Fibroblast of pulmonary artery (primary cell): ENCODE data around the gene LOXL4.

Experiments used
- DNase-seq: peaks from one replicate; pipeline ENCODE4 v3.0.0-alpha.2; 2010; ENCODE audit warnings: low read depth
- H3K4me3 ChIP-seq: replicated peaks from 2 replicates; pipeline ENCODE4 v1.5.1; 2011; ENCODE audit warnings: low read depth, mild to moderate bottlenecking, control low read depth, low read length, moderate library complexity
- TF ChIP-seq, protein P1 (sequence below): IDR thresholded peaks from 2 replicates; pipeline ENCODE4 v1.5.1; 2011; ENCODE audit warnings: mild to moderate bottlenecking, control low read depth, low read length, inconsistent platforms; ENCODE audit errors: missing control alignments

The LOXL4 gene

GRCh38 chr10:98217801-98218200 is 50.2 kb downstream of the LOXL4 start:
- peak; percentile 3 for DNase-seq
- TF ChIP-seq, protein P1, sequence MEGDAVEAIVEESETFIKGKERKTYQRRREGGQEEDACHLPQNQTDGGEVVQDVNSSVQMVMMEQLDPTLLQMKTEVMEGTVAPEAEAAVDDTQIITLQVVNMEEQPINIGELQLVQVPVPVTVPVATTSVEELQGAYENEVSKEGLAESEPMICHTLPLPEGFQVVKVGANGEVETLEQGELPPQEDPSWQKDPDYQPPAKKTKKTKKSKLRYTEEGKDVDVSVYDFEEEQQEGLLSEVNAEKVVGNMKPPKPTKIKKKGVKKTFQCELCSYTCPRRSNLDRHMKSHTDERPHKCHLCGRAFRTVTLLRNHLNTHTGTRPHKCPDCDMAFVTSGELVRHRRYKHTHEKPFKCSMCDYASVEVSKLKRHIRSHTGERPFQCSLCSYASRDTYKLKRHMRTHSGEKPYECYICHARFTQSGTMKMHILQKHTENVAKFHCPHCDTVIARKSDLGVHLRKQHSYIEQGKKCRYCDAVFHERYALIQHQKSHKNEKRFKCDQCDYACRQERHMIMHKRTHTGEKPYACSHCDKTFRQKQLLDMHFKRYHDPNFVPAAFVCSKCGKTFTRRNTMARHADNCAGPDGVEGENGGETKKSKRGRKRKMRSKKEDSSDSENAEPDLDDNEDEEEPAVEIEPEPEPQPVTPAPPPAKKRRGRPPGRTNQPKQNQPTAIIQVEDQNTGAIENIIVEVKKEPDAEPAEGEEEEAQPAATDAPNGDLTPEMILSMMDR: no peak
- no peak overlapping the region for H3K4me3 ChIP-seq

DNA sequence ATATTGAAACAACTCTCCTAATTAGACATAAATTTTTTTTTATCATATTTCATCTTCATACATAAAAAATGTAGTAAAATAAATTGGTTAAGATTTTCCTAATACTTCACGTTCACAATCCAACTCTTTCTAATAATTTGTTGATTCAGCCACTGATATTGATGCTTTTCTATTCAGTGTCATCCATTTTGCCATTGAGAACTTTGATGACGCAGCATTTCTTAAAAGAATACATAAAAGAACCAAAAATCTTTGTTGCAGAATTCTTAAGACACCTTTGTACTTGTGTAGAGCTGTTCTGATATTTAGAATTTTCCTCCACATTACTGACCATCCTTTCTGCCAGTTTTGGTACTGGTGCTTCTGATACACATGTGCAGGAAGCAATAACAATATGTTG is 52.6 kb downstream of the LOXL4 start:
- DNase-seq: no peak
- no peak overlapping the region for H3K4me3 ChIP-seq
- TF ChIP-seq, protein P1: no peak

- no peak overlapping the region for H3K4me3 ChIP-seq
- DNase-seq: no peak
- TF ChIP-seq, protein P1: no peak
Observed at GRCh38 chr10:98213740-98214139, 54.3 kb downstream of the LOXL4 start.

GRCh38 chr10:98212196-98212595 is 55.8 kb downstream of the LOXL4 start:
- DNase-seq: no peak
- no peak overlapping the region for H3K4me3 ChIP-seq
- TF ChIP-seq, protein P1: no peak

DNA sequence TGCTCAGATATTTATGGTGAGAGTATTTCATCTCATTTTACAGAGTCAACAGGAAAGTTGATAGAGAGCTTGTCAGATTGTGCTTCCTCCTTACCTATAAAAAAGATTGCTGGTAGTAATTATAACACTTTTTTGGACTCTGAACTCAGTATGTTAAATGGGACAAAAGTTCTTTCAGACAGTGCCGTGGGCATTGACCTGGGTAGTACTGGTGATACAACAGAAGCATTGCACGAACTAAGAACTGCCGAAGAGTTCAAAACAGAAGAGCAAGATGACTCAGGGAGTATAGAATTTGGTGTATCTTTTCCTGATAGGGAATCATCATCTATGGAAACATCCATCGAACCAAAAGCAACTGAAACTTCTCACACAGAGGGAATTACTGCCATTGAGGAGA is 58.6 kb downstream of the LOXL4 start:
- TF ChIP-seq, protein P1: no peak

DNA sequence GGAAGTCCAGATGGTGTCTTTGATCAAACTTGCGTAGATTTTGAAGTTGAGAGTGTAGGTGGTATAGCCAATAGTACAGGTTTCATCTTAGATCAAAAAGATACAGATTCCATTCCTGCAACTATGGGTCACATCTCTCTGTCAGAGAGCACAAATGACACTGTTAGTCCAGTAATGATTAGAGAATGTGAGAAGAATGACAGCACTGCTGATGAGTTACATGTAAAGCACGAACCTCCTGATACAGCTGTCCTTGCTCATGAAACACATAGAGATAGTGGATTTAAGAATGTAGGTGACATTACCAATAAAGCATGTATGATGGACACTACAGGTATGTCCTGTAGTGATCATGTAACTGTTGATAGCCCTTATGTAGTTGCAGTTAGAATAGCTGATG is 59.1 kb downstream of the LOXL4 start:
- no peak overlapping the region for H3K4me3 ChIP-seq
- no peak for DNase-seq

More for the DNA sequence above, 58.6 kb downstream of the LOXL4 start:
- DNase-seq: no peak
- H3K4me3 ChIP-seq: no peak overlapping the region

GRCh38 chr10:98205351-98205750 is 62.6 kb downstream of the LOXL4 start:
- TF ChIP-seq, protein P1: no peak
- no peak overlapping the region for H3K4me3 ChIP-seq
- DNase-seq: no peak

More for the DNA sequence above, 59.1 kb downstream of the LOXL4 start:
- TF ChIP-seq, protein P1: no peak
